NCI-H2196 (cell line): ENCODE measurements around the gene TAS2R39.
"Not testable (repeated sequence)": the region's sequence is repeated elsewhere in the genome, so short reads cannot be mapped to it uniquely, and the experiment has no call there.

Source experiments
- DNase-seq: peaks from one replicate; lab custom pipeline; 2025; ENCODE audit not compliant: unreplicated experiment; lab: John Stamatoyannopoulos, UW

The TAS2R39 gene

GRCh38 chr7:143183024-143183423 lies at the start of gene TAS2R39:
Gene TAS2R39 (plus strand): TSS chr7:143183419. CDS start chr7:143183419, 0 bp downstream.
- DNase-seq, result no peak

- no peak for DNase-seq
These were observed 36.1 kb upstream of the TAS2R39 start for GRCh38 chr7:143147070-143147469.

DNA sequence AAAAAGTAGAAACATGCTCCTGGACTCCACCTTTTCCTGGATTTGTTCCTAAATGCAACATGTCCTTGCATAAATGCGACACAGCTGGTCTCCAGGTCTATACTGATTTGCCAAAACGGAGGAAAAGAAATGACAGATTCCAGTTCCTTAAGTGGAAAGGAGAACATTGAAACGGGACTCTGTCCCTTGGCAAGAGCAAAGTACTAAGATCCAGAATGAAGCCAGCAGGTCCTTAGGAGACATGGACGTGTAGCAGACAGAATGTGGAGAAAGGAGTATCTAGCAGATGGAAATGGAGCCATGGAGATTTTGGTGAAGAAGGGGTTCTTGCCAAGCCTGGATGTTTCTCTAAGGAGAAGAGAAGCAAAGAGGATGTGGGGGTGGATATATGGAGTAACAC lies 35.2 kb upstream of the TAS2R39 start:
- no peak for DNase-seq

DNA sequence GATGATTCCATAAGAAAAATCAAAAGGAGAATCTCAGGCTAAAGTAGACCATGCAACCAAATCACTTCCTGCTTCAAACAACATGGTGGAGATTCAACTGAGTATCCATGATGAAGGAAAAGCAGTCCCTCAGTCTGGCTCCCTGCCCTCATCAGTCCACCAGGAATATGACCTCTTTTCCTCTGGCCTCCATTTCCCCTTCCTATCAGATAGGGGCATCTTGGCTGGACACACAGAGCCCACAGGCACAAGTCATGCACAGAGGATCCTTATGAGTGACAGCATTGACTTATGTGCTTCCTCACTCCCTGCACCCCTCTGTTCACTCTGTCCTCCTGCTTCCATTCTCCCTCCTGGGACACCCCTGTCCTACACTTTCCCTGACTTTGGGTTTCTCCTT lies 34.6 kb upstream of the TAS2R39 start:
- no peak for DNase-seq

DNA sequence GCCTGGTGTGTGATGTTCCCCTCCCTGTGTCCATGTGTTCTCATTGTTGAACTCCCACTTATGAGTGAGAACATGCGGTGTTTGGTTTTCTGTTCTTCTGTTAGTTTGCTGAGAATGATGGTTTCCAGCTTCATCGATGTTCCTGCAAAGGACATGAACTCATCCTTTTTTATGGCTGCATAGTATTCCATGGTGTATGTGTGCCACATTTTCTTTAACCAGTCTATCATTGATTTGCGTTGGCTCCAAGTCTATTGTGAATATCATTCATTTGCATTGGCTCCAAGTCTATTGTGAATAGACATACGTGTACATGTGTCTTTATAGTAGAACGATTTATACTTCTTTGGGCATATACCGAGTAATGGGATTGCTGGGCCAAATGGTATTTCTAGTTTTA lies 32.5 kb upstream of the TAS2R39 start:
- not testable (repeated sequence) for DNase-seq

DNA sequence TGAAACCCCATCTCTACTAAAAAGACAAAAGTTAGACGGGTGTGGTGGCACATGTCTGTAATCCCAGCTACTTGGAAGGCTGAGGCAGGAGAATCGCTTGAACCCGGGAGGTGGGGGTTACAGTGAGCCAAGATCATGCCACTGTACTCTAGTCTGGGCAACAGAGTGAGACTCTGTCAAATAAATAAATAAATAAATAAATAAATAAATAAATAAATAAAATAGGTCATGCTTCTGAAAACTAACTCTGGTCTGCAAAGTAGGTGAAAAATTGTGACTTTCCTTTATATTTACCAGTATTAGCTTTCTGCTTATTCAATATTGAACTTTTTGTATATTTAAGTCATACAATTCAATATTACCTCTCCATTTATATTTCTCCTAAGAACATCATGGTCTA lies 24.6 kb upstream of the TAS2R39 start:
- not testable (repeated sequence) for DNase-seq

DNA sequence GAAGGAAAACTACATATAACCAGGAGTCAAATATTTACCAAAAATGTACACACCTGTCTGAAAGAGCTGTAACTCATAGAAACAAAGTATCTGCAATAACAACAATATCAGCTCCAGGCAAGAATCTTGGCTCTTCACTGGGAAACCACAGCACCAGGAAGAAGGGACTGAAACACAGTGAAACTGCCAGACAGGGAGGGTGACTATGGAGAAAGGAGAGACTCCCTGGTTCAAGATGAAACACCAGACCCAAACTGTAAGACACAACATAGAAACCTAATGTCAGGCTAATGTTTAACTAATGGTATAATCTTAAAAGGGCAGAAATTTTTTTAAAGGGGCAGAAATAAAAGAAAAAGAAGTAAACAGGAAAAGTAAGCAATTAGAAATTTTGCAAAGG lies 11.5 kb upstream of the TAS2R39 start:
- peak; percentile 3 for DNase-seq

DNA sequence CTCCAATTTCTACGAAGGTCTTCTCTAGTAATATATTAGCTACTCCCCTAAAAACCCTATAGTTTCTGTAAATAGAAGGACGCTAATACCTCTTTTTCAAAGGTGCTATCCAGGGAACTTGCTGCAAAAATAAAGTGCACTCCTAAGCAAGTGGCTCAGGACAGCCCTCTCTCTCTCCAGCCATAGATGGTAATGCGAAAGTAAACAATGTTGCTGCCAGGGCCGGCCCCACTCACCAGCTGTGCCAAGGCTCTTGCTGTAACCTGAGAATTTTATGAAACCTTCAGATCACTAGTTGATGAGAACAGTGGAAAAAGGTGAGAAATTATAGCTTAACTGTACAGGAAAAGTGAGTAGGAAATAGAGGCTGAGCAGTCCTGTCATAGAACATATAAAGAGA lies 10.9 kb upstream of the TAS2R39 start:
- DNase-seq, result peak; percentile 58

DNA sequence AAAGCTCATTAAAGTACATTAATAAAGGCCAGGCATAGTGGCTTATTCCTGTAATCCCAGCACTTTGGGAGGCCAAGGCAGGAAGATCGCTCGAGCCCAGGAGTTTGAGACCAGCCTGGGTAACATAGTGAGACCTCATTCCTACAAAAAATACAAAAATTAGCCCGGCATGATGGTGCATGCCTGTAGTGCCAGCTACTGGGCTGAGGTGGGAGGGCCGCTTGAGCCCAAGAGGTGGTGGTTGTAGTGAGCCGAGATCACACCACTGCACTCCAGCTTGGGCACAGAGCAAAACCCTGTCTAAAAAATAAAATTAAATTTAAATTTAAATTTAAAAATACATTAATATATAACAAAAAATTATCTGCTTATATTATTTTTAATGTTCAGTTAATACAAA lies 7.1 kb upstream of the TAS2R39 start:
- DNase-seq, result no peak

DNA sequence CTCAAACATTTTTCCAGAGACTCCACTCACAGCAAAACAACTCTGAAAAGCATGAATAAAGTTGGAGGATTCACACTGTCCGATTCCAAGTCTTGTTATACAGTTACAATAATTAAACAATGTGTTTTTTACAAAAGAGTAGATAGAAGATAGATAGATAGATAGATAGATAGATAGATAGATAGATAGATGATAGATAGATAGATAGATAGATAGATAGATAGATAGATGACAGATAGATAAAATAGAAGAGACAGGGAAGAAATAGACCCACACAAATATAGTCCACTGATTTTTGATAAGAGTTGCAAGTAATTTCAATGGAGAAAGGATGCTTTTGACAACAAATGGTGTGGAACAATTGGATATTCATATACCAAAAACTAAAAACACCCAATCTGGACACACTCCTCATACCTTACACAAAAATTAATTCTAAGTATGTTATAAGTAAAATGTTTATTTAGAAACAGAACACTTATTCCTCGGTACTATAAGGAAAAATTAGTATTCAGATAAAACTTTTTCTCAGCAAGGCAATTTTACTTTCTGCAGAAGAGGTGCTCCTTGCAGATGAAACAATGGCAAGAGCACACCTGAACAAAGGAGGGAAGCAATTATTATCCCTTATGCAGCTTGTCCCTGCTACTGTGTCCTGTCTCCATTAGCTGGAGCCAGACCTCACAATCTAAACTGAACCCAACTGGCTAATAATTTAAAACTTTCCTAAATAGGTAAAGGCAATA lies 5.7 kb upstream of the TAS2R39 start:
- DNase-seq, result no peak

DNA sequence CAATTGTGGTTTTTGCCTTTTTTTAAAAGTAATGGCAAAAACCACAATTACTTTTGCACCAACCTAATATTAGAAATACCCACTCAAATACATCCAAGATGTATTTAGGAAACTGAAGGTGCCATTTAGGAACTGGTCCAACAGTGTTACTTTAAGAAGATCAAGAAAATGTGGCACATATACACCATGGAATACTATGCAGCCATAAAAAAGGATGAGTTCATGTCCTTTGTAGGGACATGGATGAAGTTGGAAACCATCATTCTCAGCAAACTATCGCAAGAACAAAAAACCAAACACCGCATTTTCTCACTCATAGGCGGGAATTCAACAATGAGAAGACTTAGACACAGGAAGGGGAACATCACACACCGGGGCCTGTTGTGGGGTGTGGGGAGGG lies 2.4 kb upstream of the TAS2R39 start:
- not testable (repeated sequence) for DNase-seq

DNA sequence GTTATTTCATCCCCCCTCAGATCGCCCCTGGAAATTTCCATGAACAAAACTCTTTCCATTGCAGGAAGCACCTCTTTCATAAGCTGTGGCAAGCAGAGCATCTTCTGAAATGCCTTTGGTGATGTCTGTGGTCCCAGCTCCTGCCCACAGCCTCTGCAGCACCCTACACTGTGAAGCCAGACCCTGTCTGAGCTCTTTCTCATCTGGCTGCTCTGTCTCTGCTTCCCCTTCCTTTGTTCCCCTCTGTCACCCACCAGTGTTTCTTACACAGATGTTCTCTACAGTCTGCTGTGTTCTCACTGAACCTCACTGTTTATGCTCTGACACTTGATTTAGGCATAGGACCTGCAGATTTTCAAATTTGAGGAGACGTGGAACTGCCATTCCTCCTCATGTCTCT lies 1.9 kb upstream of the TAS2R39 start:
- no peak for DNase-seq

GRCh38 chr7:143185551-143185950 lies 2.3 kb downstream of the TAS2R39 start:
- DNase-seq, result no peak

GRCh38 chr7:143188994-143189393 lies 5.8 kb downstream of the TAS2R39 start:
- DNase-seq, result no peak

DNA sequence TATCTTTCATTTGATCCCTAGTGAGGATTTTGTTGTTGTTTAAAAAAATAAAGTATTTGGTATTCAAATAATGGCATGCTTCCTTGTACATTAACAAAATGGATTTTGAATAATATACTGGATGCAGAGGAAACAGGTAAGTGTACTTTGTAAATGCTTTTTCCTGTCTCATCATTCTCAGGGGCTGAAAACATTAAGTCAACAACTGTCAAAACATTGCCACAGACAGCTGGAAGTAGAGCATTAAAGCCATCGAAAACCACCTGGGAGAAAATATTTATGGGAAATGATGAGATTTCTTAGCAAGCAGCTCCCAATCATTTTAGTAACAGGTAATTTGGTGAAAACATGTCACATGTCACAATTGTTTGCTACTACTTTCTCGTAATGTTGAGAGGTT lies 10.7 kb downstream of the TAS2R39 start:
- no peak for DNase-seq

GRCh38 chr7:143199040-143199439 lies 15.8 kb downstream of the TAS2R39 start:
- no peak for DNase-seq

DNA sequence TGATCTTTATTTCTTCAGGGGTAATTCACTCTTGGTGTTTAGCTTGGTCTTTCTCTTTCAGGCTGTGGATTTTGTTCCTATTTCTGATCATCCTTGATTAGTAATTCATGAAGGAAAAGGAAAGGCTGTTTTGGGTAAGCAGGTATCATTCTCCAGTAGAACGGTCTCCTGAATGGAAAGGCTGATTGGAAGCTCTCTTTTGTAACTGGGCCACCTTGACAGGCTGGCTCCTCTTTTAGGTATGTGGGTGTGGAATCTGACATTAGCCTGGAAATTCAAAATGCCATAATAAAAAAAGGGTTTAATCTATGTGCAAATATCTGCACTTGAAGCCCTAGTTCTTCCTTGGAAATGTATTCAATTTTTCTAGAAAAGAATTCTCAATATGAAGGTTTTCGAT lies 18.9 kb downstream of the TAS2R39 start:
- no peak for DNase-seq

DNA sequence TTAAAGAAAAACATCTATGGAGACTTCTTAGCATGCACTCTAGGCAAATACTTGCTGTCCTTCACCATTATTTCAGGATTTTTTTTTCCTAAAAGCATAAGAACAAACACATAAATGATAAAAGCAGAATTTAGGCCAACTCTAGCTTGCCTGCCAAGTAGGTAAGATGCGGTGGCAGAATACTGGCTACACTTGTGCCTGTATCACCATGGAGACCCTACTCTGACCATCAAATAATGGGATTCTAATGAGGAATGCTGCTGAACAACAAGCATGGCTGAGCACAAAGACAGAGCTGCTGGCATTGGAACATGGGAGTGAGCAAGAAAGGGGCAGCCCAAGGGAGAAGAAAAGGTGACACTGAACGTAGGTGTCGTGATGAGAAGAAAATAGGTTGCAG lies 20.2 kb downstream of the TAS2R39 start:
- DNase-seq, result no peak

DNA sequence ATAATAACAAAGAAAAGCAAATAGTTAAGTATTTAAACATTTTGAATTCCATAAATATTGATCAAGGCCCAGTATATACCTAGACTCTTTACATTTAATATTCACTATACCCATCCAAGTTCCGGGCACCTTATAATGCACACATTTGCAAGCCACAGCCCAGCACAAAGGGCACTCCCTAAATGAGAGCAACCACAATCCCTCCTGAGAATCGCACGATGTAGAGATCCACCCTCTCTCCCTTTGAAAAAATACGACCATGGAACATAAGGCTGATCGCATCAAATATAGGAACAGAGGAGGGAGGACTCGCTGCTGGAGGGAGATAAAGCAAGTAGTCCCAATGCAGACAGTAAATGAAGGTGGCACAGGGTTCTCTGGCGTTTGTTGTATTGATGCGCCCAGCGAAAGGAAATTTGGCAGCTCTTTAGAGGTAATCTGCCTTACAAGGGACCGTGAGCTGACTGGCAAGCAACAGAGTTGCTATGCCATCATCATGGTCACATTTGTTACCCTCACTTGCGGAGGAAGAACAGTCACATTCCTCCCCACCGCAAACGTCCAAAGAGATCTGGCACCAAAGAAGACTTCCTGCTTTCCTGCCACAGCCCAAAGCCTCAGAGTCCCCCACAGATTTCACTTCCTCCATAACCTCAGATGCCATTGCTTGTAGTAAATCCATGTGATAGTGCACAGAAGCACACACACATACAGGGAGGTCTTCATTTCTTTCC lies 22.5 kb downstream of the TAS2R39 start:
- no peak for DNase-seq

GRCh38 chr7:143210541-143210940 lies 27.3 kb downstream of the TAS2R39 start:
- DNase-seq, result no peak

DNA sequence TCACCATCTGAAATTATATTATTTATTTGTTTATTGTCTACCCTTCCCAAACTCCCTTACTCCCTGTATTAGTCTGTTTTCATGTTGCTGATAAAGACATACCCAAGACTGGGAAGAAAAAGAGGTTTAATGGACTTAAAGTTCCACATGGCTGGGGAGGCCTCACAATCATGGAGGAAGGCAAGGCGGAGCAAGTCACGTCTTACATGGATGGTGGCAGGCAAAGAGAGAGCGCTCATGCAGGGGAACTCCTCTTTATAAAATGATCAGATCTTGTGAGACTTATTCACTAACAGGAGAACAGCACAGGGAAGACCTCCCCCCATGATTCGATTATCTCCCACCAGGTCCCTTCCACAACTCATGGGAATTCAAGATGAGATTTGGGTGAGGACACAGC lies 30.3 kb downstream of the TAS2R39 start:
- DNase-seq, result not testable (repeated sequence)
